HL-60 (cell line): ENCODE data around the gene KAT6B.

Experiments
- DNase-seq, 2 experiments: peaks; one replicate each; pipeline ENCODE4 v3.0.0-alpha.2; 2010 to 2020; ENCODE audit warnings: low read depth in 1 of 2, low spot score in 1 of 2
- H3K27ac ChIP-seq: fragments of 250-450 bp; sonication (Bioruptor Pico); replicated peaks from 2 replicates; pipeline ENCODE4 v1.5.1; 2020; ENCODE audit warnings: mild to moderate bottlenecking, moderate library complexity
- H3K27me3 ChIP-seq: fragments of 250-450 bp; sonication (Bioruptor Pico); 2 replicates; pipeline ENCODE4 v1.5.1; 2021; ENCODE audit warnings: mild to moderate bottlenecking, moderate library complexity; ENCODE audit not compliant: insufficient read depth, poor library complexity, severe bottlenecking
- H3K4me3 ChIP-seq: replicated peaks from 2 replicates; pipeline ENCODE4 v1.5.1; 2011; ENCODE audit warnings: mild to moderate bottlenecking, control low read depth, low read length; ENCODE audit not compliant: insufficient read depth
- CTCF ChIP-seq: IDR thresholded peaks from one replicate; pipeline ENCODE4 v1.5.1; 2011; ENCODE audit warnings: low read length, control low read depth, inconsistent platforms; ENCODE audit not compliant: insufficient read depth
- GABPA ChIP-seq: IDR thresholded peaks from 2 replicates; pipeline ENCODE4 v1.6.1; 2012; ENCODE audit warnings: low read depth
- POLR2AphosphoS5 ChIP-seq: IDR thresholded peaks from 2 replicates; pipeline ENCODE4 v1.6.1; 2012; ENCODE audit warnings: low read depth
- REST ChIP-seq: IDR thresholded peaks from 2 replicates; pipeline ENCODE4 v1.6.1; 2012; ENCODE audit warnings: low read depth; ENCODE audit not compliant: insufficient replicate concordance
- SPI1 ChIP-seq: IDR thresholded peaks from 2 replicates; pipeline ENCODE4 v1.6.1; 2012; ENCODE audit warnings: low read depth, mild to moderate bottlenecking, borderline replicate concordance

Gene KAT6B

GRCh38 chr10:74855027-74855426 is 28.6 kb downstream of the KAT6B start:
- Histone ChIP-seq H3K27ac (peak overlapping the region; percentile 20; the same call in 1 of the 2 replicates), H3K4me3 (no peak overlapping the region), H3K27me3 (no peaks in the 10 kb centered on the region)
- no peak for TF ChIP-seq SPI1
- TF ChIP-seq CTCF, result no peak
- no peak for TF ChIP-seq GABPA
- no peak for TF ChIP-seq POLR2AphosphoS5
- TF ChIP-seq REST, result no peak
- DNase-seq, result no peak

GRCh38 chr10:74855439-74855838 is 29.0 kb downstream of the KAT6B start:
- no peak for TF ChIP-seq POLR2AphosphoS5
- no peak for TF ChIP-seq SPI1
- Histone ChIP-seq H3K27me3 (no peaks in the 10 kb centered on the region), H3K4me3 (no peak overlapping the region), H3K27ac (no peak overlapping the region)
- DNase-seq, result no peak

GRCh38 chr10:74856940-74857339 is 30.5 kb downstream of the KAT6B start:
- no peak for DNase-seq
- Histone ChIP-seq H3K27ac (no peak overlapping the region), H3K27me3 (no peaks in the 10 kb centered on the region), H3K4me3 (no peak overlapping the region)
- TF ChIP-seq REST, result no peak
- no peak for TF ChIP-seq SPI1
- no peak for TF ChIP-seq CTCF
- TF ChIP-seq GABPA, result no peak
- no peak for TF ChIP-seq POLR2AphosphoS5

- TF ChIP-seq GABPA, result no peak
- no peak for TF ChIP-seq POLR2AphosphoS5
- TF ChIP-seq REST, result no peak
- TF ChIP-seq SPI1, result no peak
- TF ChIP-seq CTCF, result no peak
- no peaks in the 10 kb centered on the region for H3K27me3 ChIP-seq
- no peak overlapping the region for H3K4me3 ChIP-seq
- no peak for DNase-seq
- H3K27ac ChIP-seq, result no peak overlapping the region
Observed at GRCh38 chr10:74857586-74857985, 31.2 kb downstream of the KAT6B start.
